ENCODE results near the gene THSD7B.

Gene THSD7B

DNA sequence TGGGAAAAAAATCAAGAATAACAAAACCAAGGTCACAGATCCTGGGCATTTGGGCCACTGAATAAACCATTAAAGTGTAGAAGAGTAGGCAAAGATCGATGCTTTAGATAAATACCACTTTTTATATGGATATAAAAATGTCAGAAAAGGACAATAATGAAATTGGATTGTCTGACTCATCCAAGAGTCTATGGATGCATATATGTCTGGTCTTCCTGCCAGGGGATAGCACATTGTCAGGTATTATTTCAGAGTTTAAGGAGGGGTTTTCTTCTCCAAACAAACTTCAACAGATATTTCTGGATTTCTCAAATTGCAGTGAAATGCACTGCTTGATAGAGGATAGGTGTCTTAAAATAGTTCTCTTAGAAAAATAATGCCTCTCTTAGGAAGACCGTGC lies 466.7 kb downstream of the THSD7B start:
- ChIA-PET CTCF (interaction anchor here (0.6 kb wide), 1 partner anchor 136 kb away, joined by 5 read pairs; no protein-coding TSS in a partner anchor), POLR2A (ENCODE audit: low non-redundant PET) (no interaction called here)
- DNase-seq (ENCODE audit: low spot score), result no peak
- H3K27ac ChIP-seq, result no peak overlapping the region
- TF ChIP-seq, protein P1, sequence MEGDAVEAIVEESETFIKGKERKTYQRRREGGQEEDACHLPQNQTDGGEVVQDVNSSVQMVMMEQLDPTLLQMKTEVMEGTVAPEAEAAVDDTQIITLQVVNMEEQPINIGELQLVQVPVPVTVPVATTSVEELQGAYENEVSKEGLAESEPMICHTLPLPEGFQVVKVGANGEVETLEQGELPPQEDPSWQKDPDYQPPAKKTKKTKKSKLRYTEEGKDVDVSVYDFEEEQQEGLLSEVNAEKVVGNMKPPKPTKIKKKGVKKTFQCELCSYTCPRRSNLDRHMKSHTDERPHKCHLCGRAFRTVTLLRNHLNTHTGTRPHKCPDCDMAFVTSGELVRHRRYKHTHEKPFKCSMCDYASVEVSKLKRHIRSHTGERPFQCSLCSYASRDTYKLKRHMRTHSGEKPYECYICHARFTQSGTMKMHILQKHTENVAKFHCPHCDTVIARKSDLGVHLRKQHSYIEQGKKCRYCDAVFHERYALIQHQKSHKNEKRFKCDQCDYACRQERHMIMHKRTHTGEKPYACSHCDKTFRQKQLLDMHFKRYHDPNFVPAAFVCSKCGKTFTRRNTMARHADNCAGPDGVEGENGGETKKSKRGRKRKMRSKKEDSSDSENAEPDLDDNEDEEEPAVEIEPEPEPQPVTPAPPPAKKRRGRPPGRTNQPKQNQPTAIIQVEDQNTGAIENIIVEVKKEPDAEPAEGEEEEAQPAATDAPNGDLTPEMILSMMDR (conservative IDR thresholded peaks at IDR 0.05; ENCODE audit: low read depth), result no peak

DNA sequence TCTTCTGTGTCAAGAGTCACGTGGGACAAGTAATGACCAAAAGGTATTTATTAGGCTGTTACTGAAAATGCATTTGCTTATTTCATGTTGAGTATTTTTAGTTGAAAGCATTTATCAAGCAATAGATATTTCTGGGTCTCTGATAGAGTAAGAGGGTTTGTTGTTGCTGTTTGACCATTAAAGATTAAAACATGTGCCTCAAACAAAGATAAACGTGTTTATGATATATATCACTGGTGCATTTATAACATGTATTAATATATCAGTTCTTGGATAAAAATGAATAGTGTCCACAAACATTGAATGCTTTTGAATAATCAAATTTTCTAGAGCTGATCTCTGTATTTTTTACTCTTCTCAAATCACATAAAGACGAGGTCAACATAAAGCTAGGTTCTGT lies 467.7 kb downstream of the THSD7B start:
- TF ChIP-seq, protein P1 (conservative IDR thresholded peaks at IDR 0.05; ENCODE audit: low read depth), result no peak
- H3K27ac ChIP-seq, result no peak overlapping the region
- ChIA-PET CTCF (no interaction called here), POLR2A (ENCODE audit: low non-redundant PET) (no interaction called here)
- DNase-seq (ENCODE audit: low spot score), result no peak

DNA sequence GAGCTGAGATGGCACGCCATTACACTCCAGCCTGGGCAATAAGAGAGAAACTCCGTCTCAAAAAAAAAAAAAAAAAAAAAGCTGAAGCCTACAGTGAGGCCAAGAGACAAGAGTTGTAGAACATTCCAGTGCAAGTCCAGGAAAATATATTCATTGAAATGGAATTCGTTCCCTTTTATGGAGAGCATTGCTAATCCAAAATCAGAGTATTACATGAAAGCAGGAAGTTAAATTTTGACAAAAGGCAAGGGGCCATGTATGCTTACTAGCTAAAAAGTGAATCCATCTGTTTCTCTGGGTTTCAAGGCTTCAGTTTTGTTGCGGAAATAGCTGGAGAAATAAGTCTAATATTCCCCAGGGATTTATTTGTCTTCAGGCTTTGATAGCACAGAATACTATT lies 471.7 kb downstream of the THSD7B start:
- ChIA-PET POLR2A (ENCODE audit: low non-redundant PET) (no interaction called here), CTCF (interaction anchor here (0.6 kb wide), 1 partner anchor 261 kb away, joined by 3 read pairs; no protein-coding TSS in a partner anchor)
- DNase-seq (ENCODE audit: low spot score), result no peak
- H3K27ac ChIP-seq, result peak overlapping the region; percentile 38; the same call in 1 of the 2 replicates
- TF ChIP-seq, protein P1 (conservative IDR thresholded peaks at IDR 0.05; ENCODE audit: low read depth), result no peak

DNA sequence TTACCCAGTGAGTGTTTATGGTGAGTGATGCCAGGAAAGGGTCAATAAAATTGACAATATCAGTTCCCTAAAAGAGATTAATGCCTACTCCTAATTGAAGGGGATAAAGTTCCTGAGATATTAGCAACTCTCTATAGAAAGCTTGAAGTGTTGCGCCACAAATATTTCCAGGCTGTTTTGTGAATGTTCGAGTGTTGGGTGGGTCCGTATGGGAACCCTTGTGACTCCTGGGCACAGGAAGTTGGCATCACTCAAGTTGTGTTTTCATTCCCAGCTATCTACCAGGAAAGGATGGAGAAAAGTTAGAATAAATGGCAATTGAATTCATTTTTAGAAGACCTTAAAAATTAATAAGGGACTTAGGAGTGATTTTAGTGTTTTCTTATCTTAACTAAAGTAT lies 472.7 kb downstream of the THSD7B start:
- CTCF ChIA-PET, result no interaction called here
- POLR2A ChIA-PET (ENCODE audit: low non-redundant PET), result no interaction called here
- H3K27ac ChIP-seq, result no peak overlapping the region
- TF ChIP-seq, protein P1 (conservative IDR thresholded peaks at IDR 0.05; ENCODE audit: low read depth), result no peak
- DNase-seq (ENCODE audit: low spot score), result no peak

DNA sequence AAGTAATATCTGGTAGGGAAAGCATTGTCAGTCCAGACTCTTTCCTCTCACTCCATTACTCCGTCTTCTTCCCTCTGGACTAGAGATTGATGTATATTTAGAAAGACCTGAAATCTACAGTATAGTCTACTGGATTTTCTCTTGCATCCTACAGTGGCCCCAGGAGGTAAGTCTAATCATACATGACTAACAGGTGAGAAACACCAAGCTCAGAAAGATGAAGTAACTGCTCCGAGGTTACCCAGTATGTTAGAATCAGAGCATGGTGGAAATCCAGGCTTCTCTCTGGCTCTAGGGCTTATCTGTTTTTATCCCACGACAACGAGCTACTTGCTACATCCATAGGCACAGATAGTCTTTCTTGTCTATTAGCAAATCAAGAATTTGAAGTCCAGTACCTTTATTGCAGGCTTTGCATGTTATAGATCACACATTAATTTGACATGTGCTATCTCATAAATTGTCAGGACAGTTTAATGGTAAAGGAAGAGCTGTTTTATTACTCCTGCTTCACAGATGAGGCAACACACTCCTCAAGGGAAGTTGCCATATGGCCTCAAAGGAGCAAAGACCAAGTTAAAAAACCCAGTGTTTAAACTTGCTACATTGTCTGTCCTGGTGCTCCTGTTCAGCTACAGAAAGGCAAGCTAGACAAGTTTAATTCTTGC lies 484.3 kb downstream of the THSD7B start:
- no peak for DNase-seq (ENCODE audit: low spot score)
- POLR2A ChIA-PET (ENCODE audit: low non-redundant PET), result no interaction called here

DNA sequence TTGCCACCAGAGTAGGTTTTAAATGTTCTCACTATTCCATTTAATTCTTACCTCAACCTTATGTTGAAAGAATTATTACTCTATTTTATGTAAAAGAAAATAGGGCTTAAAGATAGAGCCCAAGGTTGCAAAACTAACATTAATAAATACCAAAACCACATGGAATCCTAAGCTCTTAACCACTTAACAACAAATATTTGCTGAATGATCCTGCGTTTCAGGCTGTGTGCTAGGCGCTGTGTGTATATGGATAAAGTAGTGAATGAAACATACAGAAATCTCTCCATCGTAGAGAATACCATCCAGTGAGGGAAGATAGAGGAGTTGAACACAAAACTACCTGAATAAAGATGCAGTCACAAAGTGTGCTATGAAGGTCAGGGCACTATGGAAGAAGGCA lies 485.1 kb downstream of the THSD7B start:
- POLR2A ChIA-PET (ENCODE audit: low non-redundant PET), result no interaction called here
- no peak overlapping the region for H3K27ac ChIP-seq
- DNase-seq (ENCODE audit: low spot score), result no peak
- TF ChIP-seq, protein P1 (conservative IDR thresholded peaks at IDR 0.05; ENCODE audit: low read depth), result no peak
- CTCF ChIA-PET, result interaction anchor here (0.7 kb wide), 1 partner anchor 51 kb away, joined by 3 read pairs; no protein-coding TSS in a partner anchor

More for the DNA sequence above, 484.3 kb downstream of the THSD7B start:
- H3K27ac ChIP-seq, result no peak overlapping the region
- TF ChIP-seq, protein P1 (conservative IDR thresholded peaks at IDR 0.05; ENCODE audit: low read depth), result no peak
- CTCF ChIA-PET, result interaction anchor here (0.8 kb wide), 1 partner anchor 109 kb away, joined by 7 read pairs; no protein-coding TSS in a partner anchor

All from RWPE1 (cell line).